Tongue (tissue), 2 donors: ENCODE results near the gene BMPR1A. TPM values are rescaled to one million over a fixed set of nuclear protein-coding genes. Genes with fewer than 3 reads are reported as not detected.
A peak's percentile ranks its signal among the peaks of the same experiment; 100 is the strongest.
"Not testable (repeated sequence)": the region's sequence is repeated elsewhere in the genome, so short reads cannot be mapped to it uniquely, and the experiment has no call there.

Experiments
- DNase-seq: peaks from one replicate; pipeline ENCODE4 v3.0.0-alpha.2; 2015
- total RNA-seq: library from RNA; depleted of rRNA; stranded (reverse); fragments of >200 nt; gene quantifications from one replicate; pipeline ENCODE4 v1.2.3, GENCODE V29; 2014

Gene BMPR1A
- total RNA-seq, 1 donor from 2014 or later = 102 TPM

- no peak for DNase-seq
Measured at GRCh38 chr10:86850481-86850880, 94.1 kb downstream of the BMPR1A start.

- DNase-seq = peak; percentile 27
Measured at GRCh38 chr10:86851328-86852207, 95.1 kb downstream of the BMPR1A start.

- not testable (repeated sequence) for DNase-seq
Measured at GRCh38 chr10:86853582-86853981, 97.2 kb downstream of the BMPR1A start.

GRCh38 chr10:86855513-86855912, 99.1 kb downstream of the BMPR1A start:
- DNase-seq = peak; percentile 51

- no peak for DNase-seq
Measured at GRCh38 chr10:86856156-86856555, 99.7 kb downstream of the BMPR1A start.

- DNase-seq = peak; percentile 72
Measured at GRCh38 chr10:86857128-86857721, 100.8 kb downstream of the BMPR1A start.

- DNase-seq = no peak
Measured at GRCh38 chr10:86858011-86858410, 101.6 kb downstream of the BMPR1A start.

- no peak for DNase-seq
Measured at GRCh38 chr10:86861351-86861750, 104.9 kb downstream of the BMPR1A start.

- no peak for DNase-seq
Measured at GRCh38 chr10:86862373-86862772, 106.0 kb downstream of the BMPR1A start.

GRCh38 chr10:86862786-86863483, 106.5 kb downstream of the BMPR1A start:
- no peak for DNase-seq

GRCh38 chr10:86863484-86863842, 107.0 kb downstream of the BMPR1A start:
- DNase-seq = no peak

- DNase-seq = not testable (repeated sequence)
Measured at GRCh38 chr10:86865011-86865811, 108.8 kb downstream of the BMPR1A start.

- DNase-seq = no peak
Measured at GRCh38 chr10:86867149-86867548, 110.7 kb downstream of the BMPR1A start.

GRCh38 chr10:86868353-86868752, 111.9 kb downstream of the BMPR1A start:
- DNase-seq = peak; percentile 89

GRCh38 chr10:86870679-86871078, 114.3 kb downstream of the BMPR1A start:
- no peak for DNase-seq

GRCh38 chr10:86871563-86872183, 115.3 kb downstream of the BMPR1A start:
- no peak for DNase-seq

- no peak for DNase-seq
Measured at GRCh38 chr10:86872757-86873156, 116.3 kb downstream of the BMPR1A start.

GRCh38 chr10:86876748-86877147, 120.3 kb downstream of the BMPR1A start:
- DNase-seq = no peak

GRCh38 chr10:86878983-86879713, 122.7 kb downstream of the BMPR1A start:
- DNase-seq = no peak

- DNase-seq = no peak
Measured at GRCh38 chr10:86880971-86881370, 124.6 kb downstream of the BMPR1A start.
